Mesenchymal stem cell (in vitro differentiated cells and primary cell): Measurements from ENCODE around the gene ARAP3.

Source experiments
- DNase-seq: peaks from one replicate; pipeline ENCODE4 v3.0.0-alpha.2; 2013
- H2AFZ ChIP-seq: one replicate; pipeline ENCODE4 v1.6.1; 2013; ENCODE audit warnings: low read depth, mild to moderate bottlenecking, control low read depth, inconsistent platforms, low read length, moderate library complexity
- H2AK5ac ChIP-seq: 2 replicates; pipeline ENCODE4 v1.6.1; 2013; ENCODE audit warnings: low read length, moderate library complexity, mild to moderate bottlenecking, inconsistent platforms; ENCODE audit not compliant: severe bottlenecking
- H2BK120ac ChIP-seq: one replicate; pipeline ENCODE4 v1.6.1; 2013; ENCODE audit warnings: low read depth, mild to moderate bottlenecking, inconsistent platforms, low read length, moderate library complexity
- H2BK12ac ChIP-seq, 2 experiments: one replicate each; pipeline ENCODE4 v1.6.1; 2013; ENCODE audit warnings: inconsistent platforms in 2 of 2, low read length in 2 of 2, mild to moderate bottlenecking in 2 of 2, moderate library complexity in 2 of 2, control low read depth in 1 of 2
- H2BK15ac ChIP-seq: one replicate; pipeline ENCODE4 v1.6.1; 2013; ENCODE audit warnings: mild to moderate bottlenecking, low read depth, inconsistent platforms; ENCODE audit not compliant: poor library complexity, severe bottlenecking
- H2BK5ac ChIP-seq: 2 replicates; pipeline ENCODE4 v1.6.1; 2013; ENCODE audit warnings: low read depth, mild to moderate bottlenecking, low read length, control low read depth, inconsistent platforms; ENCODE audit not compliant: poor library complexity, severe bottlenecking
- H3K14ac ChIP-seq, 2 experiments: one replicate each; pipeline ENCODE4 v1.6.1; 2013; ENCODE audit warnings: inconsistent platforms in 2 of 2, low read length in 2 of 2, control low read depth in 1 of 2, mild to moderate bottlenecking in 1 of 2, moderate library complexity in 1 of 2
- H3K18ac ChIP-seq, 2 experiments: one replicate each; pipeline ENCODE4 v1.6.1; 2013; ENCODE audit warnings: inconsistent platforms in 2 of 2, low read length in 2 of 2, control low read depth in 1 of 2, low read depth in 1 of 2, mild to moderate bottlenecking in 1 of 2
- H3K23ac ChIP-seq, 2 experiments: one replicate each; pipeline ENCODE4 v1.6.1; 2013; ENCODE audit warnings: inconsistent platforms in 2 of 2, low read length in 2 of 2, mild to moderate bottlenecking in 2 of 2, moderate library complexity in 2 of 2, control low read depth in 1 of 2
- H3K27ac ChIP-seq: 2 replicates; pipeline ENCODE4 v1.5.1; 2013; ENCODE audit warnings: mild to moderate bottlenecking, moderate library complexity, low read length, control low read depth, inconsistent platforms; ENCODE audit not compliant: poor library complexity, severe bottlenecking
- H3K27me3 ChIP-seq, 2 experiments: 2 replicates each; pipeline versions ENCODE4 v1.6.1 to v1.7.0; 2013; ENCODE audit warnings: low read length in 2 of 2, mild to moderate bottlenecking in 2 of 2, moderate library complexity in 2 of 2, control low read depth in 1 of 2, inconsistent platforms in 1 of 2; ENCODE audit not compliant: control insufficient read depth in 1 of 2, insufficient read depth in 1 of 2
- H3K36me3 ChIP-seq, 2 experiments: 2 replicates each; pipeline versions ENCODE4 v1.6.1 to v1.7.0; 2013; ENCODE audit warnings: low read length in 2 of 2, control low read depth in 1 of 2, inconsistent platforms in 1 of 2, low read depth in 1 of 2, mild to moderate bottlenecking in 1 of 2; ENCODE audit not compliant: insufficient read depth in 2 of 2, control insufficient read depth in 1 of 2
- H3K4ac ChIP-seq, 2 experiments: one replicate each; pipeline ENCODE4 v1.6.1; 2013; ENCODE audit warnings: inconsistent platforms in 2 of 2, low read length in 2 of 2, mild to moderate bottlenecking in 2 of 2, moderate library complexity in 2 of 2, control low read depth in 1 of 2, low read depth in 1 of 2
- H3K4me1 ChIP-seq: 2 replicates; pipeline ENCODE4 v1.6.1; 2013; ENCODE audit warnings: low read depth, low read length, control low read depth; ENCODE audit not compliant: control insufficient read depth, insufficient read depth
- H3K4me2 ChIP-seq: 2 replicates; pipeline ENCODE4 v1.6.1; 2013; ENCODE audit warnings: low read length, mild to moderate bottlenecking, inconsistent platforms; ENCODE audit not compliant: poor library complexity, severe bottlenecking
- H3K4me3 ChIP-seq, 2 experiments: 2 replicates each; pipeline versions ENCODE4 v1.5.1 to v1.7.0; 2013; ENCODE audit warnings: low read length in 2 of 2, mild to moderate bottlenecking in 2 of 2, control low read depth in 1 of 2, low read depth in 1 of 2; ENCODE audit not compliant: insufficient read depth in 1 of 2
- H3K79me1 ChIP-seq: replicated peaks from 2 replicates; pipeline ENCODE4 v1.6.1; 2013; ENCODE audit warnings: mild to moderate bottlenecking, control low read depth, low read length, inconsistent platforms; ENCODE audit not compliant: poor library complexity, severe bottlenecking
- H3K9ac ChIP-seq: 2 replicates; pipeline ENCODE4 v1.7.0; 2013; ENCODE audit warnings: mild to moderate bottlenecking, low read length, moderate library complexity
- H3K9me3 ChIP-seq: 2 replicates; pipeline ENCODE4 v1.7.0; 2013; ENCODE audit warnings: mild to moderate bottlenecking, low read length; ENCODE audit not compliant: control insufficient read depth
- H4K8ac ChIP-seq: one replicate; pipeline ENCODE4 v1.6.1; 2013; ENCODE audit warnings: inconsistent platforms, mild to moderate bottlenecking, low read length, moderate library complexity
- H4K91ac ChIP-seq: one replicate; pipeline ENCODE4 v1.6.1; 2013; ENCODE audit warnings: mild to moderate bottlenecking, low read length, inconsistent platforms
- WGBS: methylation state at CpG from one replicate; pipeline ENCODE4 v1.1.7; 2013; ENCODE audit warnings: mixed read lengths; 5-methylcytosine and 5-hydroxymethylcytosine counted together

ARAP3 gene

DNA sequence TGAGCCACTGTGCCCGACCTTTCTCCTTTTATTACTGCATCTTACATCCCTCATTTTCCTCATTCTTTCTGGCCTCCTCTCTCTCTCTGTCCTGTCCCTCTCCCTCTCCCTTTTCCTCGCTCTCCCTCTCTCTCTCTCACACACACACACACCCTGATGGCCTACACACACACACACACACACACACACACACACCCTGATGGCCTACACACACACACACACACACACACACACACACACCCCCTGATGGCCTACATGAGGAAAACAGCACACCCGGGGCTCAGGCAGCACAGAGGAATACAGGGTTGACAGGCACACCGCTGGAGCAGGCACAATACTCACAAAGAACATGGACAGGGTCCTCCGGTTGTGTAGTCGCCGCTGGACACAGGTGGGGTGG lies 27.0 kb downstream of the ARAP3 start:
- no peak overlapping the region for H2BK15ac ChIP-seq
- H2AFZ ChIP-seq, result no peak overlapping the region
- no peak overlapping the region for H2AK5ac ChIP-seq
- H4K91ac ChIP-seq, result no peak overlapping the region
- H3K27me3 ChIP-seq, result no peaks in the 10 kb centered on the region
- H3K79me1 ChIP-seq, result peaks cover 11% of the 10 kb centered on the region
- H2BK120ac ChIP-seq, result no peak overlapping the region
- H3K9ac ChIP-seq, result no peak overlapping the region
- H2BK5ac ChIP-seq, result no peak overlapping the region
- no peak overlapping the region for H4K8ac ChIP-seq
- peaks cover 27% of the 10 kb centered on the region for H3K4me1 ChIP-seq
- no peak overlapping the region for H3K23ac ChIP-seq
- no peak overlapping the region for H2BK12ac ChIP-seq
- no peaks in the 10 kb centered on the region for H3K9me3 ChIP-seq
- no peak for DNase-seq
- no peak overlapping the region for H3K14ac ChIP-seq
- H3K4me2 ChIP-seq, result no peak overlapping the region
- H3K27ac ChIP-seq, result no peak overlapping the region
- no peak overlapping the region for H3K4me3 ChIP-seq
- H3K18ac ChIP-seq, result no peak overlapping the region
- H3K36me3 ChIP-seq, result peaks cover 27 to 31% of the 10 kb centered on the region in 2 experiments
- WGBS, result 91% methylated on average over 7 of the region's 7 CpGs
- H3K4ac ChIP-seq, result no peak overlapping the region

DNA sequence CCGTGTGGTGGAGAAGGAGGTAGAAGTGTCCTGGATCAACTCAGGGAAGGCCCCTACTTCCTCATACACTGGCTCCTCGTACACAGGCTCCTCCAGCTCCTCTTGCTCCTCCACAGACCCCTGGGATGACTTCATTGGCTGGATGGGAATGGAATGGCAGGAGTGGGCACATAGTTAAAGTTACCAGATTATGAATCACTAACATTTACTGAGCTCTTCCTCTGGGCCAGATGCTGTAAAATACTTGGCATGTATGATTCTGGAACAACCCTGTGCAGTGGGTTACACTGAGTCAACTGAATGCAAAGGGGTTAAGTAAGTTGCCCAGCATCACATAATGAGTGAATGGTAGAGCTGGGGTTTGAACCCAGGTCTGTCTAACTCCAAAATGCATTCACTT lies 27.7 kb downstream of the ARAP3 start:
- Histone ChIP-seq H2BK5ac (no peak overlapping the region), H3K4ac (no peak overlapping the region)
- WGBS, result no CpG with 5 or more reads among the region's 2 CpGs

DNA sequence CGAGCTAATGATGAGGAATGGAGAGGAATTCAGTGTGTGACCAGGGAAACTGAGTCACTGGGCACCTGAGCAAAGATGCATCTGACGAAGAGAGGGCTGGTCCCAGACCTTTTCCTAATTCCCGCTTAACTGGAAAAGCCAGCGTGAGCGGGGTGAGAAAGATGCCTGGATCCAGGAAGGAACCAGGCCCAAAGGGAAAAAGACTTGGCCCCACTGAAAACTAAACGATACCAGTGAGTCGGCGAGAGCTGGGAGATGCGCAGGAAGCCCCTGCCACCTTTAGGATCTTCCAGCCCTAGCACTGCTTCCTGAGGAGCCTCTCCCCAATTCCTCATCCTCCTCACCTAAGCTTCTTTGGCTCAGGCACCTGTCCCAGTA lies 30.3 kb downstream of the ARAP3 start:
- Histone ChIP-seq H3K4me1 (peaks cover 30% of the 10 kb centered on the region), H2AK5ac (peak overlapping the region; percentile 53), H3K27ac (no peak overlapping the region), H3K14ac (no peak overlapping the region), H3K4me3 (peak overlapping the region in 1 of 2 experiments; percentile 92), H3K36me3 (peaks cover 44 to 47% of the 10 kb centered on the region in 2 experiments), H2BK5ac (peak overlapping the region; percentile 2), H3K9ac (peak overlapping the region; percentile 89), H3K79me1 (peaks cover 24% of the 10 kb centered on the region), H3K27me3 (no peaks in the 10 kb centered on the region), H3K9me3 (no peaks in the 10 kb centered on the region), H4K91ac (no peak overlapping the region), H3K23ac (no peak overlapping the region), H2AFZ (peak overlapping the region; percentile 49), H2BK15ac (no peak overlapping the region), H3K18ac (peak overlapping the region in 1 of 2 experiments; percentile 24), H2BK12ac (no peak overlapping the region), H3K4ac (peak overlapping the region in 1 of 2 experiments; percentile 35), H3K4me2 (peak overlapping the region; percentile 87), H2BK120ac (no peak overlapping the region), H4K8ac (peak overlapping the region; percentile 83)
- WGBS, result 62% methylated on average over 9 of the region's 9 CpGs
- DNase-seq, result no peak

More for the DNA sequence above, 27.7 kb downstream of the ARAP3 start:
- Histone ChIP-seq H3K4me3 (no peak overlapping the region), H4K8ac (no peak overlapping the region), H2BK12ac (no peak overlapping the region), H3K36me3 (peaks cover 24 to 29% of the 10 kb centered on the region in 2 experiments), H4K91ac (no peak overlapping the region), H3K27ac (peak overlapping the region; percentile 67), H3K79me1 (peaks cover 16% of the 10 kb centered on the region), H2BK120ac (no peak overlapping the region), H2AFZ (no peak overlapping the region), H3K9me3 (no peaks in the 10 kb centered on the region), H3K4me1 (peaks cover 32% of the 10 kb centered on the region), H3K4me2 (no peak overlapping the region), H3K18ac (no peak overlapping the region), H2BK15ac (no peak overlapping the region), H3K23ac (no peak overlapping the region), H3K9ac (no peak overlapping the region), H2AK5ac (no peak overlapping the region), H3K14ac (no peak overlapping the region), H3K27me3 (no peaks in the 10 kb centered on the region)
- DNase-seq, result peak; percentile 54

- Histone ChIP-seq H3K4me2 (peak within 1 kb of the TSS; percentile 87), H2BK12ac (peak within 1 kb of the TSS in 1 of 2 experiments; percentile 38), H2BK5ac (peak within 1 kb of the TSS; percentile 2), H2AK5ac (peak within 1 kb of the TSS; percentile 53), H3K79me1 (peaks cover 24% of the 10 kb centered on the region), H2BK120ac (peak within 1 kb of the TSS; percentile 69), H3K36me3 (peaks cover 46 to 47% of the 10 kb centered on the region in 2 experiments), H4K8ac (peak within 1 kb of the TSS; percentile 85), H3K4me3 (peak within 1 kb of the TSS; percentile 68 to 92), H3K9ac (peak within 1 kb of the TSS; percentile 89), H2AFZ (peak within 1 kb of the TSS; percentile 72), H4K91ac (no peak within 1 kb of the TSS), H3K18ac (peak within 1 kb of the TSS; percentile 24 to 79), H3K9me3 (no peaks in the 10 kb centered on the region), H3K4me1 (peaks cover 30% of the 10 kb centered on the region), H3K27me3 (no peaks in the 10 kb centered on the region), H3K4ac (peak within 1 kb of the TSS in 1 of 2 experiments; percentile 35), H2BK15ac (peak within 1 kb of the TSS; percentile 75), H3K23ac (no peak within 1 kb of the TSS), H3K27ac (no peak within 1 kb of the TSS), H3K14ac (no peak within 1 kb of the TSS)
- peak; percentile 85 for DNase-seq
- under 1% methylated on average over 48 of the region's 50 CpGs for WGBS
These were observed 30.9 kb downstream of the ARAP3 start, which contains the start of gene FCHSD1 for GRCh38 chr5:141650851-141651727. FCHSD1 (minus strand) TSS chr5:141651418; CDS start chr5:141651368, 50 bp downstream.
